GM12878 (cell line): ENCODE data around the gene SLC24A4.

Experiments
- CEBPB ChIP-seq, 2 experiments: fragments of 150-350 bp in 1 of 2; IDR thresholded peaks; 2 replicates each; pipeline ENCODE4 v1.6.1; 2012 to 2014; ENCODE audit warnings: low read depth in 2 of 2, low read length in 2 of 2, borderline replicate concordance in 1 of 2, inconsistent platforms in 1 of 2
- CTCF ChIP-seq, 3 experiments: IDR thresholded peaks in 2 of 3; conservative IDR thresholded peaks in 1 of 3; 2 replicates each; pipeline ENCODE4 v1.5.1; 2011; ENCODE audit warnings: low read depth in 3 of 3, low read length in 3 of 3, mild to moderate bottlenecking in 3 of 3, control low read depth in 2 of 3, moderate library complexity in 2 of 3, inconsistent platforms in 1 of 3, mixed read lengths in 1 of 3; ENCODE audit not compliant: control insufficient read depth in 2 of 3, insufficient read depth in 1 of 3; ENCODE audit errors: extremely low read depth in 1 of 3
- DPF2 ChIP-seq: fragments of 450-650 bp; IDR thresholded peaks from 2 replicates; pipeline ENCODE4 v1.6.1; 2017; ENCODE audit warnings: mild to moderate bottlenecking
- ESRRA ChIP-seq: IDR thresholded peaks from 2 replicates; pipeline ENCODE4 v1.6.1; 2012; ENCODE audit warnings: mild to moderate bottlenecking, low read length, improper control_type of control experiment
- EZH2 ChIP-seq: IDR thresholded peaks from 2 replicates; pipeline ENCODE4 v1.6.1; 2012; ENCODE audit warnings: low read depth, mild to moderate bottlenecking, control low read depth, inconsistent platforms, low read length, borderline replicate concordance; ENCODE audit not compliant: control insufficient read depth
- POLR2A ChIP-seq: IDR thresholded peaks from 2 replicates; pipeline ENCODE4 v1.6.1; 2011; ENCODE audit warnings: low read depth, mild to moderate bottlenecking, low read length
- PRDM15 ChIP-seq: fragments of 450-650 bp; formaldehyde crosslinking; IDR thresholded peaks from 2 replicates; pipeline ENCODE4 v1.4.0; 2020; ENCODE audit warnings: mild to moderate bottlenecking, moderate library complexity
- RCOR1 ChIP-seq: conservative IDR thresholded peaks from 2 replicates; pipeline ENCODE4 v1.6.1; 2012; ENCODE audit warnings: low read depth, low read length, improper control_type of control experiment
- TARDBP ChIP-seq: IDR thresholded peaks from 2 replicates; pipeline ENCODE4 v1.6.1; 2016; ENCODE audit warnings: borderline replicate concordance
- USF1 ChIP-seq: IDR thresholded peaks from 2 replicates; pipeline ENCODE4 v1.6.1; 2011; ENCODE audit warnings: borderline replicate concordance, low read depth, mild to moderate bottlenecking, moderate library complexity, mixed read lengths, low read length; ENCODE audit not compliant: insufficient read depth; ENCODE audit errors: extremely low read length
- ZNF217 ChIP-seq: fragments of 450-650 bp; IDR thresholded peaks from 2 replicates; pipeline ENCODE4 v1.6.1; 2017; ENCODE audit warnings: antibody characterized with exemption, mild to moderate bottlenecking

GRCh38 chr14:92441751-92442504, 119.0 kb downstream of the SLC24A4 start:
- TF ChIP-seq CTCF (IDR thresholded peaks at IDR 0.05 in 2 of 3, conservative IDR thresholded peaks at IDR 0.05 in 1 of 3; ENCODE audit: control insufficient read depth in 2 of 3, extremely low read depth in 1 of 3, insufficient read depth in 1 of 3, low read depth in 3 of 3, low read length in 3 of 3): no peak
- no peak for TF ChIP-seq USF1
- TF ChIP-seq RCOR1: no peak
- no peak for TF ChIP-seq ZNF217
- TF ChIP-seq DPF2: no peak
- TF ChIP-seq CEBPB (IDR thresholded peaks at IDR 0.05; ENCODE audit: borderline replicate concordance in 1 of 2, low read depth in 2 of 2, low read length in 2 of 2): no peak
- no peak for TF ChIP-seq POLR2A
- no peak for TF ChIP-seq EZH2
- no peak for TF ChIP-seq PRDM15 (CRISPR knock-in tag)
- no peak for TF ChIP-seq ESRRA
- no peak for TF ChIP-seq TARDBP
